ENCODE measurements around the gene CIAO2B.
"Not testable (repeated sequence)": the region's sequence is repeated elsewhere in the genome, so short reads cannot be mapped to it uniquely, and the experiment has no call there.

Gene CIAO2B

GRCh38 chr16:66935314-66936011 is 1.3 kb upstream of the CIAO2B start, which contains the start of gene CES2:
CES2 (plus strand) TSS chr16:66935516; CDS start chr16:66935636, 120 bp downstream.
- Histone ChIP-seq H3K4me1 (ENCODE audit: control insufficient read depth, insufficient read depth, low read length, poor library complexity, severe bottlenecking) (peaks cover 13% of the 10 kb centered on the region), H3K9me3 (ENCODE audit: control insufficient read depth, low read length) (no peaks in the 10 kb centered on the region), H3K36me3 (ENCODE audit: control insufficient read depth, insufficient read depth, low read length) (peaks cover 40% of the 10 kb centered on the region), H3K27ac (ENCODE audit: low read depth, low read length, severe bottlenecking) (peak within 1 kb of the TSS; percentile 53), H3K4me3 (ENCODE audit: extremely low read depth, insufficient read depth, low read length, poor library complexity, severe bottlenecking) (peak within 1 kb of the TSS; percentile 93)
- WGBS, 2 experiments (ENCODE audit: insufficient coverage in 2 of 2): 75 to 77% methylated on average over 34 to 38 of the region's 44 CpGs

GRCh38 chr16:66934839-66935313 is 674 bp upstream of the CIAO2B start:
- WGBS, 2 experiments (ENCODE audit: insufficient coverage in 2 of 2): 11 to 16% methylated on average over 12 of the region's 24 CpGs
- H3K27ac ChIP-seq (ENCODE audit: low read depth, low read length, severe bottlenecking): peak overlapping the region; percentile 53

GRCh38 chr16:66933776-66934137 is 445 bp downstream of the CIAO2B start:
- Histone ChIP-seq H3K4me3 (ENCODE audit: extremely low read depth, insufficient read depth, low read length, poor library complexity, severe bottlenecking) (peak overlapping the region; percentile 93), H3K9me3 (ENCODE audit: control insufficient read depth, low read length) (no peaks in the 10 kb centered on the region), H3K27ac (ENCODE audit: low read depth, low read length, severe bottlenecking) (peak overlapping the region; percentile 41), H3K4me1 (ENCODE audit: control insufficient read depth, insufficient read depth, low read length, poor library complexity, severe bottlenecking) (peaks cover 13% of the 10 kb centered on the region), H3K36me3 (ENCODE audit: control insufficient read depth, insufficient read depth, low read length) (peaks cover 31% of the 10 kb centered on the region)
- 7 to 8% methylated on average over 4 to 6 of the region's 12 CpGs for WGBS, 2 experiments (ENCODE audit: insufficient coverage in 2 of 2)

More at GRCh38 chr16:66934839-66935313, 674 bp upstream of the CIAO2B start:
- not testable (repeated sequence) for H3K9me3 ChIP-seq (ENCODE audit: control insufficient read depth, low read length)
- H3K36me3 ChIP-seq (ENCODE audit: control insufficient read depth, insufficient read depth, low read length): peaks cover 40% of the 10 kb centered on the region
- peaks cover 13% of the 10 kb centered on the region for H3K4me1 ChIP-seq (ENCODE audit: control insufficient read depth, insufficient read depth, low read length, poor library complexity, severe bottlenecking)
- peak overlapping the region; percentile 93 for H3K4me3 ChIP-seq (ENCODE audit: extremely low read depth, insufficient read depth, low read length, poor library complexity, severe bottlenecking)

- Histone ChIP-seq H3K27ac (ENCODE audit: low read depth, low read length, severe bottlenecking) (no peak overlapping the region), H3K9me3 (ENCODE audit: control insufficient read depth, low read length) (no peaks in the 10 kb centered on the region), H3K4me1 (ENCODE audit: control insufficient read depth, insufficient read depth, low read length, poor library complexity, severe bottlenecking) (peaks cover 13% of the 10 kb centered on the region), H3K4me3 (ENCODE audit: extremely low read depth, insufficient read depth, low read length, poor library complexity, severe bottlenecking) (no peak overlapping the region), H3K36me3 (ENCODE audit: control insufficient read depth, insufficient read depth, low read length) (peaks cover 23% of the 10 kb centered on the region)
- WGBS, 2 experiments (ENCODE audit: insufficient coverage in 2 of 2): 96 to 100% methylated on average over 3 to 4 of the region's 4 CpGs
Observed at GRCh38 chr16:66932076-66932475, 2.1 kb downstream of the CIAO2B start.

- Histone ChIP-seq H3K36me3 (ENCODE audit: control insufficient read depth, insufficient read depth, low read length) (peaks cover 19% of the 10 kb centered on the region), H3K4me3 (ENCODE audit: extremely low read depth, insufficient read depth, low read length, poor library complexity, severe bottlenecking) (no peak overlapping the region), H3K4me1 (ENCODE audit: control insufficient read depth, insufficient read depth, low read length, poor library complexity, severe bottlenecking) (peaks cover 17% of the 10 kb centered on the region), H3K9me3 (ENCODE audit: control insufficient read depth, low read length) (no peaks in the 10 kb centered on the region), H3K27ac (ENCODE audit: low read depth, low read length, severe bottlenecking) (no peak overlapping the region)
- WGBS, 2 experiments (ENCODE audit: insufficient coverage in 2 of 2): 88% methylated on average over 2 of the region's 2 CpGs; no CpG with 5 or more reads in 1 of the 2 experiments
Observed at GRCh38 chr16:66931665-66932064, 2.5 kb downstream of the CIAO2B start.

GRCh38 chr16:66930189-66930588 is 4.0 kb downstream of the CIAO2B start:
- no peak overlapping the region for H3K27ac ChIP-seq (ENCODE audit: low read depth, low read length, severe bottlenecking)
- H3K9me3 ChIP-seq (ENCODE audit: control insufficient read depth, low read length): no peaks in the 10 kb centered on the region
- peaks cover 17% of the 10 kb centered on the region for H3K36me3 ChIP-seq (ENCODE audit: control insufficient read depth, insufficient read depth, low read length)
- 95 to 100% methylated on average over 1 to 3 of the region's 4 CpGs for WGBS, 2 experiments (ENCODE audit: insufficient coverage in 2 of 2)
- peaks cover 9% of the 10 kb centered on the region for H3K4me1 ChIP-seq (ENCODE audit: control insufficient read depth, insufficient read depth, low read length, poor library complexity, severe bottlenecking)
- H3K4me3 ChIP-seq (ENCODE audit: extremely low read depth, insufficient read depth, low read length, poor library complexity, severe bottlenecking): no peak overlapping the region

GRCh38 chr16:66928702-66929388 is 5.4 kb downstream of the CIAO2B start:
- Histone ChIP-seq H3K9me3 (ENCODE audit: control insufficient read depth, low read length) (no peaks in the 10 kb centered on the region), H3K4me3 (ENCODE audit: extremely low read depth, insufficient read depth, low read length, poor library complexity, severe bottlenecking) (no peak overlapping the region), H3K4me1 (ENCODE audit: control insufficient read depth, insufficient read depth, low read length, poor library complexity, severe bottlenecking) (peaks cover 9% of the 10 kb centered on the region), H3K27ac (ENCODE audit: low read depth, low read length, severe bottlenecking) (no peak overlapping the region), H3K36me3 (ENCODE audit: control insufficient read depth, insufficient read depth, low read length) (peaks cover 17% of the 10 kb centered on the region)
- 82 to 84% methylated on average over 7 to 9 of the region's 10 CpGs for WGBS, 2 experiments (ENCODE audit: insufficient coverage in 2 of 2)

GRCh38 chr16:66927918-66928649 is 6.1 kb downstream of the CIAO2B start:
- Histone ChIP-seq H3K36me3 (ENCODE audit: control insufficient read depth, insufficient read depth, low read length) (peaks cover 17% of the 10 kb centered on the region), H3K4me3 (ENCODE audit: extremely low read depth, insufficient read depth, low read length, poor library complexity, severe bottlenecking) (no peak overlapping the region), H3K9me3 (ENCODE audit: control insufficient read depth, low read length) (no peaks in the 10 kb centered on the region), H3K27ac (ENCODE audit: low read depth, low read length, severe bottlenecking) (no peak overlapping the region), H3K4me1 (ENCODE audit: control insufficient read depth, insufficient read depth, low read length, poor library complexity, severe bottlenecking) (peaks cover 5% of the 10 kb centered on the region)
- whole genome bisulfite sequencing, 2 experiments (ENCODE audit: insufficient coverage in 2 of 2): 93% methylated on average over 8 of the region's 8 CpGs

GRCh38 chr16:66926961-66927436 is 7.2 kb downstream of the CIAO2B start:
- H3K9me3 ChIP-seq (ENCODE audit: control insufficient read depth, low read length): no peaks in the 10 kb centered on the region
- WGBS, 2 experiments (ENCODE audit: insufficient coverage in 2 of 2): 57 to 67% methylated on average over 1 to 2 of the region's 3 CpGs
- H3K36me3 ChIP-seq (ENCODE audit: control insufficient read depth, insufficient read depth, low read length): peaks cover 9% of the 10 kb centered on the region
- peaks cover 5% of the 10 kb centered on the region for H3K4me1 ChIP-seq (ENCODE audit: control insufficient read depth, insufficient read depth, low read length, poor library complexity, severe bottlenecking)
- H3K27ac ChIP-seq (ENCODE audit: low read depth, low read length, severe bottlenecking): no peak overlapping the region
- no peak overlapping the region for H3K4me3 ChIP-seq (ENCODE audit: extremely low read depth, insufficient read depth, low read length, poor library complexity, severe bottlenecking)

- Histone ChIP-seq H3K4me3 (ENCODE audit: extremely low read depth, insufficient read depth, low read length, poor library complexity, severe bottlenecking) (no peak overlapping the region), H3K36me3 (ENCODE audit: control insufficient read depth, insufficient read depth, low read length) (peaks cover 3% of the 10 kb centered on the region), H3K27ac (ENCODE audit: low read depth, low read length, severe bottlenecking) (no peak overlapping the region), H3K9me3 (ENCODE audit: control insufficient read depth, low read length) (no peaks in the 10 kb centered on the region), H3K4me1 (ENCODE audit: control insufficient read depth, insufficient read depth, low read length, poor library complexity, severe bottlenecking) (peaks cover 5% of the 10 kb centered on the region)
- 84% methylated on average over 4 to 5 of the region's 5 CpGs for WGBS, 2 experiments (ENCODE audit: insufficient coverage in 2 of 2)
Observed at GRCh38 chr16:66926171-66926947, 7.8 kb downstream of the CIAO2B start.

All from mesodermal cell (in vitro differentiated cells).